ENCODE data around the gene ARHGAP8. TPM values are rescaled to one million over a fixed set of nuclear protein-coding genes. Genes with fewer than 3 reads are reported as not detected.

ARHGAP8 gene
- total and polyA plus RNA-seq, 2 donors (not counting 3 experiments of a cell fraction or from before 2014, with no cell fraction given) = not detected

DNA sequence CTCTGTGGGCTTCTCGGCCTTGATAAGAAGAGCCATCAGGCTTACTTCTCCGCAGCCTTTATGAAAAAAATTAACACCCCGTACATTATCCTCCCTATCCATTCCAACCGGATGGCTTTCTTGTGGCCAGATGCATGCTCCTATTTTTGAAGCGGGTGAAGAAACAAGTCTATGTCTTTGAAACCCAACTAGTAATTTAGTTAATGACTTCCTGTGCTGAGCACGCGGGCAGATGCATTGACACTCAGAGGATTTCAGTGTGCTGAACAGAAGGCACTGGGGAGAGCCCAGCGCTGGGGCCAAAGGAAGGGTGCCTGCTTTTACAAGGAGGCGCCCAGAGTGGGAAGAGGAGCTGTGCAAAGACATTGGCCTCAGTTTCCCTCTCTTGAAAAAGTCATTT is 53.3 kb downstream of the ARHGAP8 start:
- TF ChIP-seq POLR2A (IDR thresholded peaks at IDR 0.05; ENCODE audit: low read depth, low read length) = no peak
- TF ChIP-seq POLR2AphosphoS5 (IDR thresholded peaks at IDR 0.05; ENCODE audit: insufficient read depth, low read depth, low read length) = no peak
- TF ChIP-seq, protein P1, sequence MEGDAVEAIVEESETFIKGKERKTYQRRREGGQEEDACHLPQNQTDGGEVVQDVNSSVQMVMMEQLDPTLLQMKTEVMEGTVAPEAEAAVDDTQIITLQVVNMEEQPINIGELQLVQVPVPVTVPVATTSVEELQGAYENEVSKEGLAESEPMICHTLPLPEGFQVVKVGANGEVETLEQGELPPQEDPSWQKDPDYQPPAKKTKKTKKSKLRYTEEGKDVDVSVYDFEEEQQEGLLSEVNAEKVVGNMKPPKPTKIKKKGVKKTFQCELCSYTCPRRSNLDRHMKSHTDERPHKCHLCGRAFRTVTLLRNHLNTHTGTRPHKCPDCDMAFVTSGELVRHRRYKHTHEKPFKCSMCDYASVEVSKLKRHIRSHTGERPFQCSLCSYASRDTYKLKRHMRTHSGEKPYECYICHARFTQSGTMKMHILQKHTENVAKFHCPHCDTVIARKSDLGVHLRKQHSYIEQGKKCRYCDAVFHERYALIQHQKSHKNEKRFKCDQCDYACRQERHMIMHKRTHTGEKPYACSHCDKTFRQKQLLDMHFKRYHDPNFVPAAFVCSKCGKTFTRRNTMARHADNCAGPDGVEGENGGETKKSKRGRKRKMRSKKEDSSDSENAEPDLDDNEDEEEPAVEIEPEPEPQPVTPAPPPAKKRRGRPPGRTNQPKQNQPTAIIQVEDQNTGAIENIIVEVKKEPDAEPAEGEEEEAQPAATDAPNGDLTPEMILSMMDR (IDR thresholded peaks at IDR 0.05; ENCODE audit: extremely low read depth in 1 of 2, insufficient read depth in 1 of 2, low read depth in 1 of 2, low read length in 2 of 2) = no peak
- TF ChIP-seq GATA2 (IDR thresholded peaks at IDR 0.05; ENCODE audit: insufficient read depth, insufficient read length, low read depth, low read length) = no peak
- TF ChIP-seq EZH2 (IDR thresholded peaks at IDR 0.05; ENCODE audit: borderline replicate concordance, low read depth, low read length, severe bottlenecking) = no peak
- TF ChIP-seq MYC (IDR thresholded peaks at IDR 0.05; ENCODE audit: low read depth, low read length) = no peak
- no peak for TF ChIP-seq JUN (IDR thresholded peaks at IDR 0.05; ENCODE audit: borderline replicate concordance, insufficient read depth, insufficient read length, low read depth)
- TF ChIP-seq, protein P2, sequence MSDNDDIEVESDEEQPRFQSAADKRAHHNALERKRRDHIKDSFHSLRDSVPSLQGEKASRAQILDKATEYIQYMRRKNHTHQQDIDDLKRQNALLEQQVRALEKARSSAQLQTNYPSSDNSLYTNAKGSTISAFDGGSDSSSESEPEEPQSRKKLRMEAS (IDR thresholded peaks at IDR 0.05; ENCODE audit: insufficient read depth, insufficient read length) = no peak
- CTCF ChIA-PET = no interaction called here
- Histone ChIP-seq H3K27ac (ENCODE audit: insufficient read depth, low read depth, low read length) (no peak overlapping the region), H3K4me1 (ENCODE audit: control insufficient read depth, extremely low read depth, insufficient read depth, low read length) (no peaks in the 10 kb centered on the region), H3K4me3 (replicated peaks in 1 of 3; ENCODE audit: insufficient read depth in 1 of 3, low read depth in 1 of 3, low read length in 3 of 3) (no peak overlapping the region), H3K27me3 (ENCODE audit: control insufficient read depth in 2 of 2, insufficient read depth in 2 of 2, low read length in 2 of 2) (no peaks in the 10 kb centered on the region), H3K79me2 (ENCODE audit: control insufficient read depth, insufficient read depth, low read length) (no peaks in the 10 kb centered on the region), H3K9me1 (replicated peaks; ENCODE audit: control insufficient read depth, extremely low read depth, insufficient read depth, low read length) (no peaks in the 10 kb centered on the region), H3K9ac (replicated peaks; ENCODE audit: extremely low read depth, insufficient read depth, low read length) (no peak overlapping the region), H3K4me2 (ENCODE audit: insufficient read depth, low read length) (no peak overlapping the region), H2AFZ (ENCODE audit: low read depth, low read length) (no peak overlapping the region), H3K36me3 (ENCODE audit: control insufficient read depth in 2 of 2, extremely low read depth in 1 of 2, insufficient read depth in 2 of 2, low read length in 2 of 2) (no peaks in the 10 kb centered on the region), H3K9me3 (replicated peaks; ENCODE audit: control insufficient read depth, insufficient read depth, low read length) (no peaks in the 10 kb centered on the region), H4K20me1 (replicated peaks; ENCODE audit: control insufficient read depth, extremely low read depth, insufficient read depth, low read length) (no peaks in the 10 kb centered on the region)
- no TSS peak for BruUV-seq (replicated peaks)
- DNase-seq (ENCODE audit: low read depth, low spot score) = no peak
- POLR2A ChIA-PET = no interaction called here
- intact Hi-C loops (cut with micrococcal nuclease) = no loop called here
- no peak for FAIRE-seq
- dilution Hi-C loops (cut with MboI; ENCODE audit: extremely low pct_ligation_motif_present, low sequenced_read_pairs) = no loop called here
